ENCODE results near the gene ZDHHC14.
A peak's percentile ranks its signal among the peaks of the same experiment; 100 is the strongest.
"Not testable (repeated sequence)": the region's sequence is repeated elsewhere in the genome, so short reads cannot be mapped to it uniquely, and the experiment has no call there.

The ZDHHC14 gene

GRCh38 chr6:157585274-157586087 is 204.5 kb downstream of the ZDHHC14 start:
- H3K9me3 Mint-ChIP-seq: peaks cover 10% of the 10 kb centered on the region
- no peaks in the 10 kb centered on the region for H3K4me1 Mint-ChIP-seq
- no peak overlapping the region for H3K4me3 Mint-ChIP-seq
- ATAC-seq (no peak), DNase-seq (ENCODE audit: low spot score in 2 of 2) (no peak)
- H3K36me3 Mint-ChIP-seq: no peaks in the 10 kb centered on the region
- H3K27ac Mint-ChIP-seq: no peak overlapping the region

- no peak overlapping the region for H3K27ac Mint-ChIP-seq
Observed at GRCh38 chr6:157586088-157586414, 205.1 kb downstream of the ZDHHC14 start.

GRCh38 chr6:157586476-157587126 is 205.6 kb downstream of the ZDHHC14 start:
- no peak overlapping the region for H3K4me3 Mint-ChIP-seq
- H3K9me3 Mint-ChIP-seq: peaks cover 10% of the 10 kb centered on the region
- no peak for ATAC-seq
- no peaks in the 10 kb centered on the region for H3K4me1 Mint-ChIP-seq
- DNase-seq (ENCODE audit: low spot score in 2 of 2): no peak
- no peaks in the 10 kb centered on the region for H3K36me3 Mint-ChIP-seq
- no peak overlapping the region for H3K27ac Mint-ChIP-seq

More at GRCh38 chr6:157586088-157586414, 205.1 kb downstream of the ZDHHC14 start:
- Mint-ChIP-seq H3K36me3 (no peaks in the 10 kb centered on the region), H3K4me3 (no peak overlapping the region), H3K4me1 (no peaks in the 10 kb centered on the region), H3K9me3 (peaks cover 10% of the 10 kb centered on the region)
- ATAC-seq: no peak
- DNase-seq (ENCODE audit: low spot score in 2 of 2): no peak

- no peak for DNase-seq (ENCODE audit: low spot score in 2 of 2)
- peaks cover 10% of the 10 kb centered on the region for H3K9me3 Mint-ChIP-seq
- no peaks in the 10 kb centered on the region for H3K36me3 Mint-ChIP-seq
- H3K27ac Mint-ChIP-seq: no peak overlapping the region
- H3K4me3 Mint-ChIP-seq: no peak overlapping the region
- H3K4me1 Mint-ChIP-seq: no peaks in the 10 kb centered on the region
- ATAC-seq: no peak
Observed at GRCh38 chr6:157587127-157587926, 206.3 kb downstream of the ZDHHC14 start.

GRCh38 chr6:157590654-157591053 is 209.7 kb downstream of the ZDHHC14 start:
- H3K36me3 Mint-ChIP-seq; ATAC-seq; H3K4me1 Mint-ChIP-seq; H3K27ac Mint-ChIP-seq; H3K4me3 Mint-ChIP-seq; DNase-seq (ENCODE audit: low spot score in 2 of 2): not testable (repeated sequence)
- peaks cover 10% of the 10 kb centered on the region for H3K9me3 Mint-ChIP-seq

GRCh38 chr6:157592541-157592940 is 211.6 kb downstream of the ZDHHC14 start:
- H3K9me3 Mint-ChIP-seq: peaks cover 10% of the 10 kb centered on the region
- no peak overlapping the region for H3K27ac Mint-ChIP-seq
- H3K4me1 Mint-ChIP-seq: peaks cover 8% of the 10 kb centered on the region
- no peak overlapping the region for H3K4me3 Mint-ChIP-seq
- no peaks in the 10 kb centered on the region for H3K36me3 Mint-ChIP-seq
- no peak for ATAC-seq
- no peak for DNase-seq (ENCODE audit: low spot score in 2 of 2)

- Mint-ChIP-seq H3K9me3 (peaks cover 10% of the 10 kb centered on the region), H3K27ac (no peak overlapping the region), H3K4me1 (peaks cover 12% of the 10 kb centered on the region), H3K36me3 (no peaks in the 10 kb centered on the region), H3K4me3 (no peak overlapping the region)
- DNase-seq (ENCODE audit: low spot score in 2 of 2) (no peak), ATAC-seq (no peak)
Observed at GRCh38 chr6:157592980-157593379, 212.0 kb downstream of the ZDHHC14 start.

- no peak for DNase-seq (ENCODE audit: low spot score in 2 of 2)
- no peak for ATAC-seq
- Mint-ChIP-seq H3K36me3 (no peaks in the 10 kb centered on the region), H3K4me3 (no peak overlapping the region), H3K9me3 (peaks cover 10% of the 10 kb centered on the region), H3K4me1 (peaks cover 14% of the 10 kb centered on the region), H3K27ac (no peak overlapping the region)
Observed at GRCh38 chr6:157593596-157593995, 212.6 kb downstream of the ZDHHC14 start.

- no peaks in the 10 kb centered on the region for H3K36me3 Mint-ChIP-seq
- DNase-seq (ENCODE audit: low spot score in 2 of 2) (no peak), ATAC-seq (no peak)
- H3K4me1 Mint-ChIP-seq: peaks cover 14% of the 10 kb centered on the region
- H3K9me3 Mint-ChIP-seq: peaks cover 6% of the 10 kb centered on the region
- H3K4me3 Mint-ChIP-seq: no peak overlapping the region
- no peak overlapping the region for H3K27ac Mint-ChIP-seq
Observed at GRCh38 chr6:157594292-157594691, 213.3 kb downstream of the ZDHHC14 start.

GRCh38 chr6:157595768-157596167 is 214.8 kb downstream of the ZDHHC14 start:
- Mint-ChIP-seq H3K27ac (peak overlapping the region; percentile 66), H3K9me3 (no peaks in the 10 kb centered on the region), H3K36me3 (no peaks in the 10 kb centered on the region), H3K4me1 (peaks cover 14% of the 10 kb centered on the region), H3K4me3 (no peak overlapping the region)
- no peak for DNase-seq (ENCODE audit: low spot score in 2 of 2)
- ATAC-seq: no peak

GRCh38 chr6:157596461-157596860 is 215.5 kb downstream of the ZDHHC14 start:
- ATAC-seq (no peak), DNase-seq (ENCODE audit: low spot score in 2 of 2) (no peak)
- peak overlapping the region; percentile 66 for H3K27ac Mint-ChIP-seq
- no peaks in the 10 kb centered on the region for H3K9me3 Mint-ChIP-seq
- peaks cover 14% of the 10 kb centered on the region for H3K4me1 Mint-ChIP-seq
- no peaks in the 10 kb centered on the region for H3K36me3 Mint-ChIP-seq
- H3K4me3 Mint-ChIP-seq: no peak overlapping the region

GRCh38 chr6:157596886-157597285 is 215.9 kb downstream of the ZDHHC14 start:
- Mint-ChIP-seq H3K4me3 (no peak overlapping the region), H3K4me1 (peaks cover 14% of the 10 kb centered on the region), H3K36me3 (no peaks in the 10 kb centered on the region), H3K9me3 (no peaks in the 10 kb centered on the region), H3K27ac (peak overlapping the region; percentile 66)
- ATAC-seq: no peak
- DNase-seq (ENCODE audit: low spot score in 2 of 2): no peak

GRCh38 chr6:157597461-157598312 is 216.7 kb downstream of the ZDHHC14 start:
- Mint-ChIP-seq H3K36me3 (no peaks in the 10 kb centered on the region), H3K9me3 (no peaks in the 10 kb centered on the region), H3K4me1 (peaks cover 14% of the 10 kb centered on the region), H3K27ac (peak overlapping the region; percentile 66), H3K4me3 (no peak overlapping the region)
- no peak for DNase-seq (ENCODE audit: low spot score in 2 of 2)
- ATAC-seq: peak; percentile 57

GRCh38 chr6:157599191-157599590 is 218.2 kb downstream of the ZDHHC14 start:
- no peak for DNase-seq (ENCODE audit: low spot score in 2 of 2)
- H3K4me1 Mint-ChIP-seq: peaks cover 14% of the 10 kb centered on the region
- H3K27ac Mint-ChIP-seq: no peak overlapping the region
- no peaks in the 10 kb centered on the region for H3K9me3 Mint-ChIP-seq
- H3K4me3 Mint-ChIP-seq: no peak overlapping the region
- H3K36me3 Mint-ChIP-seq: no peaks in the 10 kb centered on the region
- ATAC-seq: no peak

GRCh38 chr6:157600807-157601206 is 219.8 kb downstream of the ZDHHC14 start:
- H3K4me1 Mint-ChIP-seq: peaks cover 14% of the 10 kb centered on the region
- DNase-seq (ENCODE audit: low spot score in 2 of 2) (no peak), ATAC-seq (no peak)
- H3K4me3 Mint-ChIP-seq: no peak overlapping the region
- H3K36me3 Mint-ChIP-seq: no peaks in the 10 kb centered on the region
- H3K27ac Mint-ChIP-seq: no peak overlapping the region
- no peaks in the 10 kb centered on the region for H3K9me3 Mint-ChIP-seq
